H1 (cell line): Measurements from ENCODE around the gene DSE. TPM values are rescaled to one million over a fixed set of nuclear protein-coding genes. Genes with fewer than 3 reads are reported as not detected.

Source experiments
- CTCF ChIA-PET: fragments of 300-600 bp; sonication (Branson Sonifier 250); formaldehyde crosslinking; loops from one replicate; lab custom pipeline; 2021; ENCODE audit not compliant: partially characterized antibody; lab: Charles Lee
- POLR2A ChIA-PET: fragments of 300-600 bp; sonication (Branson Sonifier 250); formaldehyde crosslinking; loops from one replicate; lab custom pipeline; 2021; ENCODE audit warnings: inconsistent platforms; ENCODE audit not compliant: partially characterized antibody; lab: Charles Lee
- DNase-seq, 2 experiments: peaks; one replicate each; pipeline versions ENCODE4 v3.0.0 to v3.0.0-alpha.2; 2010 to 2022; ENCODE audit warnings: low spot score in 2 of 2, low read depth in 1 of 2, mixed read lengths in 1 of 2
- FAIRE-seq: peaks from 2 replicates; lab custom pipeline; 2011; peaks lifted over from hg19 to GRCh38; lab: Jason Lieb, UNC
- H2AFZ ChIP-seq: 2 replicates; pipeline ENCODE4 v1.8.1; 2012; ENCODE audit warnings: low read length, inconsistent platforms
- H2AK5ac ChIP-seq: 2 replicates; pipeline ENCODE4 v1.6.1; 2013; ENCODE audit warnings: low read depth, low read length
- H2BK120ac ChIP-seq: replicated peaks from 2 replicates; pipeline ENCODE3; 2013; ENCODE audit warnings: low read depth, low read length, inconsistent platforms
- H2BK12ac ChIP-seq: 2 replicates; pipeline ENCODE4 v1.6.1; 2013; ENCODE audit warnings: low read depth, low read length
- H2BK15ac ChIP-seq: 2 replicates; pipeline ENCODE4 v1.6.1; 2013; ENCODE audit warnings: low read length
- H2BK20ac ChIP-seq: 2 replicates; pipeline ENCODE4 v1.6.1; 2013; ENCODE audit warnings: low read length
- H2BK5ac ChIP-seq: 2 replicates; pipeline ENCODE4 v1.6.1; 2013; ENCODE audit warnings: low read depth, low read length
- H3K14ac ChIP-seq: 2 replicates; pipeline ENCODE4 v1.6.1; 2013; ENCODE audit warnings: inconsistent platforms; ENCODE audit not compliant: insufficient read length
- H3K18ac ChIP-seq: 2 replicates; pipeline ENCODE4 v1.6.1; 2013; ENCODE audit warnings: low read length; ENCODE audit errors: extremely low read depth
- H3K23ac ChIP-seq: 2 replicates; pipeline ENCODE4 v1.6.1; 2013; ENCODE audit warnings: inconsistent platforms; ENCODE audit not compliant: insufficient read length
- H3K23me2 ChIP-seq: 2 replicates; pipeline ENCODE4 v1.6.1; 2013; ENCODE audit warnings: low read depth, low read length
- H3K27ac ChIP-seq: 2 replicates; pipeline ENCODE4 v1.6.1; 2011; ENCODE audit warnings: low read depth, low read length, inconsistent platforms
- H3K27me3 ChIP-seq, 4 experiments: replicated peaks in 1 of 4; 1 replicate in 1 of 4; 2 replicates in 3 of 4; pipeline versions ENCODE4 v1.6.1 to v1.8.1; 2011 to 2013; ENCODE audit warnings: low read length in 3 of 4, mild to moderate bottlenecking in 3 of 4, inconsistent platforms in 2 of 4, mixed read lengths in 2 of 4, moderate library complexity in 1 of 4; ENCODE audit not compliant: control insufficient read depth in 3 of 4, insufficient read depth in 3 of 4; ENCODE audit errors: extremely low read depth in 1 of 4
- H3K36me3 ChIP-seq, 4 experiments: 2 replicates each; pipeline versions ENCODE4 v1.6.1 to v1.8.1; 2011 to 2013; ENCODE audit warnings: mild to moderate bottlenecking in 4 of 4, low read length in 3 of 4, moderate library complexity in 2 of 4, control low read depth in 1 of 4, inconsistent platforms in 1 of 4; ENCODE audit not compliant: insufficient read depth in 4 of 4, control insufficient read depth in 2 of 4
- H3K4ac ChIP-seq: replicated peaks from 2 replicates; pipeline ENCODE3; 2013; ENCODE audit warnings: low read length, low read depth, mixed read lengths, inconsistent platforms; ENCODE audit not compliant: insufficient read length
- H3K4me1 ChIP-seq, 4 experiments: replicated peaks in 1 of 4; 1 replicate in 1 of 4; 2 replicates in 3 of 4; pipeline versions ENCODE4 v1.6.1 to v1.8.1; 2011 to 2013; ENCODE audit warnings: low read length in 3 of 4, inconsistent platforms in 2 of 4, mixed read lengths in 1 of 4; ENCODE audit not compliant: insufficient read depth in 4 of 4, control insufficient read depth in 3 of 4
- H3K4me2 ChIP-seq, 2 experiments: 2 replicates each; pipeline versions ENCODE4 v1.6.1 to v1.8.1; 2011 to 2013; ENCODE audit warnings: low read depth in 2 of 2, low read length in 2 of 2, control low read depth in 1 of 2, inconsistent platforms in 1 of 2, mild to moderate bottlenecking in 1 of 2; ENCODE audit not compliant: insufficient read depth in 1 of 2
- H3K4me3 ChIP-seq, 4 experiments: fragments of 200-600, 300-600 bp in 1 of 4; sonication (generic), shearing (Covaris generic), sonication (Bioruptor Twin) in 1 of 4; 2 replicates each; pipeline versions ENCODE4 v1.5.1 to v1.8.1; 2011 to 2016; ENCODE audit warnings: low read length in 4 of 4, low read depth in 3 of 4, control low read depth in 2 of 4, inconsistent platforms in 2 of 4, mild to moderate bottlenecking in 2 of 4, mixed read lengths in 1 of 4, moderate library complexity in 1 of 4; ENCODE audit not compliant: insufficient read depth in 2 of 4; ENCODE audit errors: extremely low read depth in 1 of 4
- H3K56ac ChIP-seq: replicated peaks from 2 replicates; pipeline ENCODE3; 2013; ENCODE audit warnings: low read depth, mild to moderate bottlenecking, mixed read lengths, low read length, inconsistent platforms; ENCODE audit not compliant: insufficient read length
- H3K79me1 ChIP-seq: 2 replicates; pipeline ENCODE4 v1.6.1; 2013; ENCODE audit warnings: low read depth, low read length, control low read depth
- H3K79me2 ChIP-seq, 2 experiments: 2 replicates each; pipeline versions ENCODE4 v1.6.1 to v1.8.1; 2012 to 2013; ENCODE audit warnings: low read length in 2 of 2, mild to moderate bottlenecking in 2 of 2, inconsistent platforms in 1 of 2; ENCODE audit not compliant: insufficient read depth in 2 of 2, control insufficient read depth in 1 of 2
- H3K9ac ChIP-seq, 4 experiments: replicated peaks in 1 of 4; 1 replicate in 1 of 4; 2 replicates in 3 of 4; pipeline versions ENCODE4 v1.6.1 to v1.8.1; 2011 to 2013; ENCODE audit warnings: low read depth in 3 of 4, low read length in 3 of 4, control low read depth in 2 of 4, mild to moderate bottlenecking in 2 of 4, moderate library complexity in 2 of 4, inconsistent platforms in 1 of 4; ENCODE audit errors: extremely low read depth in 1 of 4
- H3K9me3 ChIP-seq, 2 experiments: 2 replicates each; pipeline versions ENCODE4 v1.6.1 to v1.8.1; 2012 to 2013; ENCODE audit warnings: mild to moderate bottlenecking in 2 of 2, moderate library complexity in 2 of 2, control low read depth in 1 of 2, inconsistent platforms in 1 of 2, low read depth in 1 of 2, low read length in 1 of 2, mixed read lengths in 1 of 2; ENCODE audit not compliant: insufficient read depth in 2 of 2
- H4K20me1 ChIP-seq, 2 experiments: replicated peaks in 1 of 2; 2 replicates each; pipeline versions ENCODE3 to v1.8.1; 2011 to 2013; ENCODE audit warnings: inconsistent platforms in 2 of 2, low read length in 2 of 2, mild to moderate bottlenecking in 1 of 2; ENCODE audit not compliant: insufficient read depth in 2 of 2, control insufficient read depth in 1 of 2
- H4K5ac ChIP-seq: 2 replicates; pipeline ENCODE4 v1.6.1; 2013; ENCODE audit warnings: low read length, low read depth, mixed read lengths, inconsistent platforms; ENCODE audit not compliant: insufficient read length
- H4K8ac ChIP-seq: 2 replicates; pipeline ENCODE4 v1.8.0; 2013; ENCODE audit warnings: mild to moderate bottlenecking, moderate library complexity, low read length, inconsistent platforms; ENCODE audit not compliant: insufficient read depth; ENCODE audit errors: extremely low read depth
- H4K91ac ChIP-seq: replicated peaks from 2 replicates; pipeline ENCODE3; 2013; ENCODE audit warnings: low read length, mixed read lengths, inconsistent platforms; ENCODE audit not compliant: insufficient read length
- ATF3 ChIP-seq: IDR thresholded peaks from 2 replicates; pipeline ENCODE4 v1.6.1; 2011; ENCODE audit warnings: low read depth, mild to moderate bottlenecking, low read length; ENCODE audit not compliant: insufficient read depth
- FOSL1 ChIP-seq: IDR thresholded peaks from 2 replicates; pipeline ENCODE4 v1.6.1; 2011; ENCODE audit warnings: mild to moderate bottlenecking, low read depth, low read length, moderate library complexity; ENCODE audit not compliant: insufficient read depth
- GABPA ChIP-seq: IDR thresholded peaks from 2 replicates; pipeline ENCODE4 v1.6.1; 2011; ENCODE audit warnings: mild to moderate bottlenecking, low read length, moderate library complexity, borderline replicate concordance; ENCODE audit not compliant: insufficient read depth
- GTF2F1 ChIP-seq: IDR thresholded peaks from 2 replicates; pipeline ENCODE4 v1.6.1; 2012; ENCODE audit warnings: low read depth, low read length, improper control_type of control experiment, borderline replicate concordance
- HDAC2 ChIP-seq, 2 experiments: fragments of 300-600 bp in 1 of 2; sonication (generic) in 1 of 2; IDR thresholded peaks; 2 replicates each; pipeline ENCODE4 v1.6.1; 2011 to 2012; ENCODE audit warnings: low read depth in 2 of 2, low read length in 2 of 2, mild to moderate bottlenecking in 2 of 2, moderate library complexity in 2 of 2, borderline replicate concordance in 1 of 2, inconsistent platforms in 1 of 2
- KDM1A ChIP-seq: fragments of 200-600, 300-600 bp; sonication (generic); IDR thresholded peaks from 2 replicates; pipeline ENCODE4 v1.7.1; 2016; ENCODE audit warnings: mild to moderate bottlenecking, low read length, borderline replicate concordance
- MAX ChIP-seq: IDR thresholded peaks from 2 replicates; pipeline ENCODE4 v1.6.1; 2012; ENCODE audit warnings: inconsistent platforms
- NRF1 ChIP-seq: IDR thresholded peaks from 2 replicates; pipeline ENCODE4 v1.6.1; 2011; ENCODE audit warnings: mild to moderate bottlenecking, low read depth, low read length, improper control_type of control experiment
- POU5F1 ChIP-seq: IDR thresholded peaks from 2 replicates; pipeline ENCODE4 v1.6.1; 2011; ENCODE audit warnings: low read depth, mild to moderate bottlenecking, low read length, moderate library complexity
- RBBP5 ChIP-seq: IDR thresholded peaks from 2 replicates; pipeline ENCODE4 v1.7.1; 2012; ENCODE audit warnings: low read depth, mild to moderate bottlenecking, inconsistent platforms, low read length, moderate library complexity, borderline replicate concordance
- SP2 ChIP-seq: IDR thresholded peaks from 2 replicates; pipeline ENCODE4 v1.6.1; 2012; ENCODE audit warnings: mild to moderate bottlenecking, low read length, inconsistent platforms
- TAF1 ChIP-seq: IDR thresholded peaks from 2 replicates; pipeline ENCODE4 v1.6.1; 2011; ENCODE audit warnings: mild to moderate bottlenecking, low read depth, low read length
- TEAD4 ChIP-seq: IDR thresholded peaks from 2 replicates; pipeline ENCODE4 v1.6.1; 2012; ENCODE audit warnings: low read depth, low read length, inconsistent platforms, mixed read lengths
- ZNF274 ChIP-seq: IDR thresholded peaks from 2 replicates; pipeline ENCODE4 v1.7.0; 2012; ENCODE audit warnings: low read length, borderline replicate concordance; ENCODE audit errors: extremely low read depth
- WGBS, 2 experiments: shearing (Covaris generic) in 1 of 2; methylation state at CpG; one replicate each; pipeline versions ENCODE4 v1.1.6 to v1.1.7; 2013 to 2015; ENCODE audit warnings: low lambda C conversion rate in 2 of 2, mixed read lengths in 2 of 2, inconsistent platforms in 1 of 2, low coverage in 1 of 2, missing lambda C conversion rate in 1 of 2; ENCODE audit not compliant: insufficient replicate concordance in 2 of 2, insufficient coverage in 1 of 2, insufficient read length in 1 of 2; ENCODE audit errors: extremely low coverage in 1 of 2, missing lambda C conversion rate in 1 of 2; 5-methylcytosine and 5-hydroxymethylcytosine counted together
- polyA plus RNA-seq, 7 experiments: library from polyadenylated mRNA; depleted of rRNA in 3 of 7; stranded (reverse) in 5 of 7; unstranded in 2 of 7; fragments of >200 nt in 5 of 7; fragments of 200-250 nt in 2 of 7; gene quantifications; 1 replicate in 5 of 7; 2 replicates in 1 of 7; 4 replicates in 1 of 7; pipeline versions ENCODE4 v1.2.1 to v1.2.3, GENCODE V29; 2011 to 2013; ENCODE audit warnings: missing spikeins in 2 of 7, mixed read lengths in 2 of 7
- total RNA-seq: library from RNA; stranded (reverse); fragmentation: NEBNext Ultra II Directional; extraction: Animal tissue kit (Norgen Biotek cat#: 25700); gene quantifications from 2 replicates; pipeline ENCODE4 v1.2.1, GENCODE V29; 2021

DSE gene
- total and polyA plus RNA-seq, 2 of the 8 experiments (the other 6 are each of a cell fraction or from before 2014, with no cell fraction given), result 32.5 to 94.4 TPM

- Histone ChIP-seq H3K56ac (no peak overlapping the region), H3K27ac (no peak overlapping the region), H3K79me2 (no peaks in the 10 kb centered on the region), H2BK20ac (no peak overlapping the region), H3K36me3 (no peaks in the 10 kb centered on the region), H3K4me2 (no peak overlapping the region), H4K91ac (no peak overlapping the region), H3K27me3 (peaks cover 8 to 33% (median 25%) of the 10 kb centered on the region in 4 experiments), H3K23ac (no peak overlapping the region), H3K18ac (no peak overlapping the region), H2BK5ac (no peak overlapping the region), H4K20me1 (no peaks in the 10 kb centered on the region), H3K14ac (no peak overlapping the region), H3K4me1 (peaks cover 3 to 4% (median 3%) of the 10 kb centered on the region in 4 experiments), H3K4ac (no peak overlapping the region), H3K9ac (no peak overlapping the region), H2AK5ac (no peak overlapping the region), H2BK120ac (no peak overlapping the region), H2AFZ (no peak overlapping the region), H3K79me1 (no peaks in the 10 kb centered on the region), H4K5ac (no peak overlapping the region), H3K4me3 (no peak overlapping the region), H3K9me3 (no peaks in the 10 kb centered on the region), H2BK15ac (no peak overlapping the region), H3K23me2 (peaks cover 4% of the 10 kb centered on the region; the same call in 1 of the 2 replicates), H2BK12ac (no peak overlapping the region), H4K8ac (no peak overlapping the region)
- WGBS, 2 experiments, result 91% methylated on average over 4 of the region's 4 CpGs; no CpG with 5 or more reads in 1 of the 2 experiments
- FAIRE-seq, result no peak
- CTCF ChIA-PET, result interaction anchor here (1.0 to 1.4 kb wide), 2 partner anchors 19 to 192 kb away, joined by 3 to 4 read pairs; no protein-coding TSS in a partner anchor
- no peak for DNase-seq
- POLR2A ChIA-PET, result no interaction called here
- TF ChIP-seq GABPA (no peak), TEAD4 (no peak), FOSL1 (no peak), ZNF274 (no peak), HDAC2 (IDR thresholded peaks at IDR 0.05; ENCODE audit: borderline replicate concordance in 1 of 2, low read depth in 2 of 2, low read length in 2 of 2) (no peak), GTF2F1 (no peak), NRF1 (no peak), RBBP5 (no peak), ATF3 (no peak), POU5F1 (no peak), KDM1A (no peak), TAF1 (no peak), SP2 (no peak), MAX (no peak)
Observed at GRCh38 chr6:116459927-116460326, 89.2 kb downstream of the DSE start.
